Raji (cell line): ENCODE measurements around the gene KREMEN2.

Source experiments
- POLR2A ChIP-seq: IDR thresholded peaks from 2 replicates; pipeline ENCODE4 v1.6.1; 2011; ENCODE audit warnings: low read depth, low read length, control low read depth; ENCODE audit not compliant: insufficient read depth

KREMEN2 gene

GRCh38 chr16:2980227-2981176 is 16.4 kb downstream of the KREMEN2 start, which contains the start of gene PKMYT1:
TSS of gene PKMYT1 (minus strand) at chr16:2980446. CDS start at chr16:2979657, 789 bp downstream.
- peak; percentile 96 for TF ChIP-seq POLR2A

- TF ChIP-seq POLR2A: no peak
Observed at GRCh38 chr16:2981177-2981898, 17.3 kb downstream of the KREMEN2 start.

- 0 out of 2 replicates have a peak, but pooled peaks have one; percentile 21 for TF ChIP-seq POLR2A
Observed at GRCh38 chr16:2981899-2982250, 17.8 kb downstream of the KREMEN2 start.

- no peak for TF ChIP-seq POLR2A
Observed at GRCh38 chr16:2982402-2982801, 18.3 kb downstream of the KREMEN2 start.

GRCh38 chr16:2983706-2984136 is 19.6 kb downstream of the KREMEN2 start:
- TF ChIP-seq POLR2A: no peak; the same call in 1 of the 2 replicates

GRCh38 chr16:2985462-2985861 is 21.4 kb downstream of the KREMEN2 start:
- TF ChIP-seq POLR2A: no peak

GRCh38 chr16:2985893-2986355 is 21.8 kb downstream of the KREMEN2 start:
- no peak for TF ChIP-seq POLR2A

GRCh38 chr16:2986623-2987188 is 22.6 kb downstream of the KREMEN2 start:
- no peak for TF ChIP-seq POLR2A

- no peak for TF ChIP-seq POLR2A
Observed at GRCh38 chr16:2987286-2987685, 23.2 kb downstream of the KREMEN2 start.

GRCh38 chr16:2987833-2988232 is 23.8 kb downstream of the KREMEN2 start:
- no peak for TF ChIP-seq POLR2A

- no peak for TF ChIP-seq POLR2A
Observed at GRCh38 chr16:2988590-2989099, 24.6 kb downstream of the KREMEN2 start.

GRCh38 chr16:2990891-2991290 is 26.8 kb downstream of the KREMEN2 start:
- TF ChIP-seq POLR2A: no peak

GRCh38 chr16:2991566-2992261 is 27.6 kb downstream of the KREMEN2 start:
- TF ChIP-seq POLR2A: no peak

GRCh38 chr16:2992383-2993081 is 28.5 kb downstream of the KREMEN2 start:
- TF ChIP-seq POLR2A: no peak
